Left lobe of liver (tissue), 2 donors: ENCODE results near the gene RNF128. TPM values are rescaled to one million over a fixed set of nuclear protein-coding genes. Genes with fewer than 3 reads are reported as not detected.
A peak's percentile ranks its signal among the peaks of the same experiment; 100 is the strongest.

Source experiments
- ATAC-seq: fragments of 200-7000 bp; cut with Tn5 transposase; one replicate; pipeline ENCODE4 v1.9.1; 2020; ENCODE audit warnings: mild to moderate bottlenecking, moderate library complexity
- DNase-seq: peaks from one replicate; pipeline ENCODE4 v3.0.0-alpha.2; 2020; ENCODE audit warnings: low spot score
- total RNA-seq: library from RNA; stranded (reverse); gene quantifications from one replicate; pipeline ENCODE4 v1.2.1, GENCODE V29; 2021
- donor health status: DM: no; HTN: no; CAD: no; lungs with moderate emphysema.
- donor health status: DM: no; HTN: yes; CAD: no.

The RNF128 gene
- total RNA-seq, result 39.3 TPM

- ATAC-seq, result peak; percentile 94
- peak; percentile 79 for DNase-seq
Measured at GRCh38 chrX:106726485-106727437, at the start of gene RNF128. RNF128 (plus strand) TSS chrX:106726701; CDS start chrX:106726914, 213 bp downstream.

- ATAC-seq, result no peak
- no peak for DNase-seq
Measured at GRCh38 chrX:106680716-106681115, 45.8 kb upstream of the RNF128 start.

- DNase-seq, result no peak
- no peak for ATAC-seq
Measured at GRCh38 chrX:106684207-106684606, 42.3 kb upstream of the RNF128 start.

GRCh38 chrX:106692425-106693065 is 34.0 kb upstream of the RNF128 start:
- ATAC-seq (peak; percentile 82), DNase-seq (peak; percentile 48)

GRCh38 chrX:106696502-106696901 is 30.0 kb upstream of the RNF128 start:
- no peak for ATAC-seq
- no peak for DNase-seq

GRCh38 chrX:106698693-106699092 is 27.8 kb upstream of the RNF128 start:
- no peak for DNase-seq
- no peak for ATAC-seq

- ATAC-seq (no peak), DNase-seq (no peak)
Measured at GRCh38 chrX:106702636-106703035, 23.9 kb upstream of the RNF128 start.

GRCh38 chrX:106706466-106706865 is 20.0 kb upstream of the RNF128 start:
- ATAC-seq, result no peak
- DNase-seq, result no peak

GRCh38 chrX:106707771-106708454 is 18.6 kb upstream of the RNF128 start:
- DNase-seq (no peak), ATAC-seq (no peak)

GRCh38 chrX:106710771-106711170 is 15.7 kb upstream of the RNF128 start:
- ATAC-seq (no peak), DNase-seq (no peak)

- ATAC-seq (no peak), DNase-seq (no peak)
Measured at GRCh38 chrX:106711375-106711774, 15.1 kb upstream of the RNF128 start.

- ATAC-seq (peak; percentile 75), DNase-seq (no peak)
Measured at GRCh38 chrX:106716004-106716403, 10.5 kb upstream of the RNF128 start.

- peak; percentile 68 for ATAC-seq
- DNase-seq, result no peak
Measured at GRCh38 chrX:106716463-106716862, 10.0 kb upstream of the RNF128 start.

- DNase-seq, result peak; percentile 51
- ATAC-seq, result peak; percentile 79
Measured at GRCh38 chrX:106718709-106719108, 7.8 kb upstream of the RNF128 start.

- ATAC-seq (peak; percentile 32), DNase-seq (no peak)
Measured at GRCh38 chrX:106725931-106726330, 570 bp upstream of the RNF128 start.

GRCh38 chrX:106728337-106728736 is 1.8 kb downstream of the RNF128 start:
- DNase-seq, result no peak
- no peak for ATAC-seq

GRCh38 chrX:106730401-106730800 is 3.9 kb downstream of the RNF128 start:
- DNase-seq, result peak; percentile 46
- ATAC-seq, result peak; percentile 39

- no peak for DNase-seq
- no peak for ATAC-seq
Measured at GRCh38 chrX:106731590-106731989, 5.1 kb downstream of the RNF128 start.

- ATAC-seq (no peak), DNase-seq (no peak)
Measured at GRCh38 chrX:106734827-106735226, 8.3 kb downstream of the RNF128 start.

- ATAC-seq, result peak; percentile 78
Measured at GRCh38 chrX:106740193-106740780, 13.8 kb downstream of the RNF128 start.

GRCh38 chrX:106742193-106742592 is 15.7 kb downstream of the RNF128 start:
- peak; percentile 57 for ATAC-seq
- no peak for DNase-seq

More at GRCh38 chrX:106740193-106740780, 13.8 kb downstream of the RNF128 start:
- no peak for DNase-seq
